Loucy (cell line): ENCODE data around the gene PLXDC1.

ENCODE experiments used
- H2AFZ ChIP-seq: fragments of 200-600 bp; sonication (generic); 2 replicates; pipeline ENCODE4 v1.6.0; 2016; ENCODE audit warnings: antibody characterized with exemption, mild to moderate bottlenecking, low read length, moderate library complexity
- H3F3A ChIP-seq: fragments of 200-600 bp; 2 replicates; pipeline ENCODE4 v1.6.0; 2016; ENCODE audit warnings: antibody characterized with exemption, low read depth, mild to moderate bottlenecking
- H3K27me3 ChIP-seq: fragments of 200-600 bp; sonication (generic); 2 replicates; pipeline ENCODE4 v1.6.1; 2014; ENCODE audit warnings: low read length, mild to moderate bottlenecking; ENCODE audit not compliant: insufficient read depth, poor library complexity, severe bottlenecking
- H3K36me3 ChIP-seq: fragments of 200-600 bp; sonication (generic); 2 replicates; pipeline ENCODE4 v1.6.1; 2016; ENCODE audit warnings: low read length; ENCODE audit not compliant: insufficient read depth
- H3K4me1 ChIP-seq: fragments of 200-600 bp; sonication (generic); 2 replicates; pipeline ENCODE4 v1.5.1; 2014; ENCODE audit warnings: low read length, mild to moderate bottlenecking; ENCODE audit not compliant: insufficient read depth, poor library complexity, severe bottlenecking
- H3K4me2 ChIP-seq: fragments of 200-600 bp; sonication (generic); 2 replicates; pipeline ENCODE4 v1.6.0; 2014; ENCODE audit warnings: antibody characterized with exemption, low read length, low read depth, mild to moderate bottlenecking; ENCODE audit not compliant: poor library complexity, severe bottlenecking
- H3K4me3 ChIP-seq: fragments of 200-600 bp; sonication (generic); 2 replicates; pipeline ENCODE4 v1.5.1; 2014; ENCODE audit warnings: low read length, mild to moderate bottlenecking, mixed read lengths; ENCODE audit not compliant: poor library complexity, severe bottlenecking
- H3K79me2 ChIP-seq: fragments of 200-600 bp; sonication (generic); 2 replicates; pipeline ENCODE4 v1.6.1; 2014; ENCODE audit warnings: low read length; ENCODE audit not compliant: insufficient read depth
- H3K9ac ChIP-seq: fragments of 200-600 bp; sonication (generic); 2 replicates; pipeline ENCODE4 v1.6.0; 2014; ENCODE audit warnings: mild to moderate bottlenecking, low read depth, low read length, moderate library complexity; ENCODE audit not compliant: poor library complexity, severe bottlenecking
- H3K9me2 ChIP-seq: fragments of 200-600 bp; sonication (generic); replicated peaks from 2 replicates; pipeline ENCODE4 v1.6.1; 2016; ENCODE audit warnings: low read depth, low read length, mixed read lengths
- H3K9me3 ChIP-seq: fragments of 200-600 bp; sonication (generic); 2 replicates; pipeline ENCODE4 v1.6.1; 2014; ENCODE audit warnings: mild to moderate bottlenecking, antibody characterized with exemption, low read length, low read depth; ENCODE audit not compliant: insufficient read depth
- H4K20me1 ChIP-seq: fragments of 200-600 bp; sonication (generic); 2 replicates; pipeline ENCODE4 v1.6.0; 2014; ENCODE audit warnings: antibody characterized with exemption, low read length, mild to moderate bottlenecking; ENCODE audit not compliant: insufficient read depth, poor library complexity, severe bottlenecking
- CTCF ChIP-seq: fragments of 200-600 bp; sonication (generic); conservative IDR thresholded peaks from 2 replicates; pipeline ENCODE4 v1.5.1; 2014; ENCODE audit warnings: mild to moderate bottlenecking, antibody characterized with exemption, low read length
- EZH2phosphoT487 ChIP-seq: fragments of 200-600 bp; IDR thresholded peaks from 2 replicates; pipeline ENCODE4 v1.6.1; 2018; ENCODE audit warnings: antibody characterized with exemption, mild to moderate bottlenecking, moderate library complexity, borderline replicate concordance

The PLXDC1 gene

GRCh38 chr17:39139161-39139511 is 12.3 kb downstream of the PLXDC1 start:
- H3K27me3 ChIP-seq = no peaks in the 10 kb centered on the region
- H3K9ac ChIP-seq = no peak overlapping the region
- no peaks in the 10 kb centered on the region for H3K9me2 ChIP-seq
- H3K79me2 ChIP-seq = no peaks in the 10 kb centered on the region
- H3K9me3 ChIP-seq = no peaks in the 10 kb centered on the region
- no peak overlapping the region for H3K4me2 ChIP-seq
- H2AFZ ChIP-seq = no peak overlapping the region; the same call in 1 of the 2 replicates
- H3K36me3 ChIP-seq = no peaks in the 10 kb centered on the region
- H4K20me1 ChIP-seq = no peaks in the 10 kb centered on the region
- no peak overlapping the region for H3K4me3 ChIP-seq
- no peak for TF ChIP-seq EZH2phosphoT487
- no peak for TF ChIP-seq CTCF
- H3K4me1 ChIP-seq = no peaks in the 10 kb centered on the region
- H3F3A ChIP-seq = no peaks in the 10 kb centered on the region

GRCh38 chr17:39138431-39139160 is 12.8 kb downstream of the PLXDC1 start:
- no peak overlapping the region for H3K4me3 ChIP-seq
- H2AFZ ChIP-seq = no peak overlapping the region; the same call in 1 of the 2 replicates
- no peak overlapping the region for H3K9ac ChIP-seq
- no peaks in the 10 kb centered on the region for H4K20me1 ChIP-seq
- no peaks in the 10 kb centered on the region for H3K4me1 ChIP-seq
- TF ChIP-seq CTCF (no peak), EZH2phosphoT487 (no peak)
- no peaks in the 10 kb centered on the region for H3K36me3 ChIP-seq
- no peaks in the 10 kb centered on the region for H3K9me3 ChIP-seq
- no peak overlapping the region for H3K4me2 ChIP-seq
- no peaks in the 10 kb centered on the region for H3F3A ChIP-seq
- no peaks in the 10 kb centered on the region for H3K27me3 ChIP-seq
- H3K9me2 ChIP-seq = no peaks in the 10 kb centered on the region
- no peaks in the 10 kb centered on the region for H3K79me2 ChIP-seq

- Histone ChIP-seq H3K27me3 (no peaks in the 10 kb centered on the region), H3K36me3 (no peaks in the 10 kb centered on the region), H3K79me2 (no peaks in the 10 kb centered on the region), H3K4me3 (no peak overlapping the region), H3K4me2 (no peak overlapping the region), H3K9me3 (no peaks in the 10 kb centered on the region), H4K20me1 (no peaks in the 10 kb centered on the region), H3K9me2 (no peaks in the 10 kb centered on the region), H3F3A (no peaks in the 10 kb centered on the region), H3K9ac (no peak overlapping the region), H3K4me1 (no peaks in the 10 kb centered on the region), H2AFZ (no peak overlapping the region)
- TF ChIP-seq EZH2phosphoT487 = no peak
- TF ChIP-seq CTCF = no peak
Measured at GRCh38 chr17:39134878-39135277, 16.6 kb downstream of the PLXDC1 start.
